Mesothelial cell of epicardium (in vitro differentiated cells): ENCODE data around the gene IQGAP3. TPM values are rescaled to one million over a fixed set of nuclear protein-coding genes. Genes with fewer than 3 reads are reported as not detected.

Source experiments
- DNase-seq, 2 experiments: peaks; one replicate each; pipeline ENCODE4 v3.0.0; 2021; ENCODE audit warnings: low spot score in 2 of 2; ENCODE audit not compliant: unreplicated experiment in 2 of 2
- H3K27ac Mint-ChIP-seq: 2 replicates; pipeline ENCODE4 v1.8.0; 2021; ENCODE audit warnings: mixed read lengths
- H3K27me3 Mint-ChIP-seq: 2 replicates; pipeline ENCODE4 v1.8.0; 2021; ENCODE audit warnings: low read depth, mixed read lengths
- H3K36me3 Mint-ChIP-seq: 2 replicates; pipeline ENCODE4 v1.8.0; 2021; ENCODE audit warnings: mixed read lengths
- H3K4me1 Mint-ChIP-seq: 2 replicates; pipeline ENCODE4 v1.8.0; 2021; ENCODE audit warnings: mixed read lengths
- H3K4me3 Mint-ChIP-seq: 2 replicates; pipeline ENCODE4 v1.8.0; 2021; ENCODE audit warnings: mild to moderate bottlenecking, moderate library complexity, mixed read lengths
- H3K9me3 Mint-ChIP-seq: 2 replicates; pipeline ENCODE4 v1.8.0; 2021; ENCODE audit warnings: mixed read lengths
- CTCF ChIP-seq: fragments of 200-600 bp; sonication (generic); IDR thresholded peaks from one replicate; pipeline ENCODE4 v1.5.0; 2021; ENCODE audit warnings: antibody characterized with exemption; ENCODE audit not compliant: unreplicated experiment
- total RNA-seq: library from RNA; stranded (reverse); gene quantifications from 3 replicates; pipeline ENCODE4 v1.2.1, GENCODE V29; 2021

IQGAP3 gene
- total RNA-seq, 1 donor from 2014 or later = 17.6 TPM

- no peaks in the 10 kb centered on the region for H3K36me3 Mint-ChIP-seq
- peaks cover 9% of the 10 kb centered on the region for H3K4me1 Mint-ChIP-seq
- no peak overlapping the region for H3K4me3 Mint-ChIP-seq
- TF ChIP-seq CTCF = no peak
- peaks cover 13% of the 10 kb centered on the region for H3K27me3 Mint-ChIP-seq
- no peak overlapping the region for H3K27ac Mint-ChIP-seq
- H3K9me3 Mint-ChIP-seq = no peaks in the 10 kb centered on the region
- no peak for DNase-seq
Measured at GRCh38 chr1:156581661-156582387, 9.5 kb upstream of the IQGAP3 start.

- no peak for TF ChIP-seq CTCF
Measured at GRCh38 chr1:156579472-156579871, 7.1 kb upstream of the IQGAP3 start, which contains the start of gene TTC24. TSS of gene TTC24 (plus strand) at chr1:156579723. CDS start at chr1:156581365, 1,642 bp downstream.

GRCh38 chr1:156578055-156578454 lies 5.7 kb upstream of the IQGAP3 start:
- no peak overlapping the region for H3K4me3 Mint-ChIP-seq
- no peak for TF ChIP-seq CTCF
- DNase-seq = no peak

More at GRCh38 chr1:156579472-156579871, 7.1 kb upstream of the IQGAP3 start, which contains the start of gene TTC24:
- Mint-ChIP-seq H3K9me3 (no peaks in the 10 kb centered on the region), H3K4me3 (no peak within 1 kb of the TSS), H3K27me3 (peaks cover 2% of the 10 kb centered on the region), H3K4me1 (peaks cover 9% of the 10 kb centered on the region), H3K36me3 (no peaks in the 10 kb centered on the region), H3K27ac (no peak within 1 kb of the TSS)
- DNase-seq = no peak

GRCh38 chr1:156577550-156577949 lies 5.2 kb upstream of the IQGAP3 start:
- Mint-ChIP-seq H3K27me3 (no peaks in the 10 kb centered on the region), H3K4me3 (no peak overlapping the region), H3K4me1 (peaks cover 11% of the 10 kb centered on the region), H3K36me3 (no peaks in the 10 kb centered on the region), H3K9me3 (no peaks in the 10 kb centered on the region), H3K27ac (peak overlapping the region; percentile 71)
- no peak for DNase-seq
- TF ChIP-seq CTCF = no peak

More at GRCh38 chr1:156578055-156578454, 5.7 kb upstream of the IQGAP3 start:
- H3K36me3 Mint-ChIP-seq = no peaks in the 10 kb centered on the region
- H3K27ac Mint-ChIP-seq = peak overlapping the region; percentile 71
- H3K27me3 Mint-ChIP-seq = no peaks in the 10 kb centered on the region
- peaks cover 7% of the 10 kb centered on the region for H3K4me1 Mint-ChIP-seq
- H3K9me3 Mint-ChIP-seq = no peaks in the 10 kb centered on the region

GRCh38 chr1:156574039-156574633 lies 1.8 kb upstream of the IQGAP3 start:
- no peak for DNase-seq
- no peaks in the 10 kb centered on the region for H3K27me3 Mint-ChIP-seq
- H3K9me3 Mint-ChIP-seq = no peaks in the 10 kb centered on the region
- peaks cover 29% of the 10 kb centered on the region for H3K4me1 Mint-ChIP-seq
- TF ChIP-seq CTCF = no peak
- no peak overlapping the region for H3K27ac Mint-ChIP-seq
- peaks cover 1% of the 10 kb centered on the region for H3K36me3 Mint-ChIP-seq
- H3K4me3 Mint-ChIP-seq = no peak overlapping the region
